Activated T-helper 1 cell treated with anti-CD3 and anti-CD28 coated beads, Interleukin-2, amount 50 U/mL, for 16 hours (primary cell): Measurements from ENCODE around the gene CISH.

Source experiments
- DNase-seq, 2 donors: peaks; one replicate each; pipeline ENCODE4 v3.0.0-alpha.2; 2020; ENCODE audit warnings: low read depth in 1 of 2, low spot score in 1 of 2

The CISH gene

GRCh38 chr3:50573566-50574443 is 37.8 kb downstream of the CISH start:
- peak in 1 of 2 donors; percentile 55 for DNase-seq

DNA sequence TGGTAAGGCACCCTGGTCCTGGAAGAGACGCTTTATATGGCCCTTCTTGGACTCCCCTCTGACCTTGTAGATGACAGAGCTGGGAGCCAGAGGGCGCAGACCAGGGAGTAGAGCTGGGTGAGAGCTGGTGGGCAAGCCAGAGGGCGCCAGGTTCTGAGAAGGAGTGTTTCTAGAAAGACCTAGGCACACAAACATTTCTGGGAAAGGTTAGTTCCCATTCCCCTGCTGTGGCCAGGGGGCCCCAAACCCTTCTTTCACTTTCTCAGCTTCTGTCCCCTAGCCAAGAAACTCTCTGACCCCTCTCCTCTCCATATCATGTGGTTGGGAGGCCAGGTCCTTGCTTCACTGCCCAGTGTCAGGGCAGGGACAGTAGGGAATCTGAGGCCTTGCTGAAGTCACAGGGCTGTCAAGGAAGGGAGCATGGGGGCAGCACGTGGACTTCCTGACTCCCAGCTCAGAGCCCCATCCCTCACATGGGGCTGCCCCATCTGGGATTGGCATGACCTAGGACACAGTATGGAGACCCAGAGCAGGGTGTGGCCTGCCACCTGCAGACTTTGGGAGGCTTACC is 38.7 kb downstream of the CISH start:
- DNase-seq = peak in 1 of 2 donors; percentile 30

- peak; percentile 63 to 72 for DNase-seq
Observed at GRCh38 chr3:50572158-50572557, 39.4 kb downstream of the CISH start.

DNA sequence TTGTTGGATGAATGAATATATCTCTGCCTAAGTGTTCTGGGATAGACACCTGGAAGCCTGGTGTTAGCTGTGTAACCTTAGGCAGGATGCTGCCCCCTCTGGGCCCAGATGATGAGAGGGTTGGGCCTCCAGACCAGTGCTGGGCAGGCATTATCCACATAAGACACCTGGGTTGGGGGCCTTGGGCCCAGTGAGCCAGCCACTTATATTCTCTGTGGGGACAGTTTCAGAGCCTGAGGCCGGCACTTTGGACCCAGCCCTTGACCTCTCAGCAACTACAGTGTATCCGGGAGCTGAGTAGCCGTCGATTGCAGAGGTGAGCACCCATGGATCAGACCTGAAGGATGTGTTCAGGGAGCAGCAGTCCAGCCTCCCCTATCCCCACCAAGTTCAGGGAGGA is 40.1 kb downstream of the CISH start:
- DNase-seq = no peak

GRCh38 chr3:50570508-50571279 is 40.9 kb downstream of the CISH start:
- DNase-seq = no peak

- peak; percentile 82 to 85 for DNase-seq
Observed at GRCh38 chr3:50568947-50569749, 42.4 kb downstream of the CISH start, which contains the start of gene HEMK1. Gene HEMK1, plus strand, starts transcription at chr3:50569522. Its CDS starts 1,583 bp downstream, at chr3:50571105.

DNA sequence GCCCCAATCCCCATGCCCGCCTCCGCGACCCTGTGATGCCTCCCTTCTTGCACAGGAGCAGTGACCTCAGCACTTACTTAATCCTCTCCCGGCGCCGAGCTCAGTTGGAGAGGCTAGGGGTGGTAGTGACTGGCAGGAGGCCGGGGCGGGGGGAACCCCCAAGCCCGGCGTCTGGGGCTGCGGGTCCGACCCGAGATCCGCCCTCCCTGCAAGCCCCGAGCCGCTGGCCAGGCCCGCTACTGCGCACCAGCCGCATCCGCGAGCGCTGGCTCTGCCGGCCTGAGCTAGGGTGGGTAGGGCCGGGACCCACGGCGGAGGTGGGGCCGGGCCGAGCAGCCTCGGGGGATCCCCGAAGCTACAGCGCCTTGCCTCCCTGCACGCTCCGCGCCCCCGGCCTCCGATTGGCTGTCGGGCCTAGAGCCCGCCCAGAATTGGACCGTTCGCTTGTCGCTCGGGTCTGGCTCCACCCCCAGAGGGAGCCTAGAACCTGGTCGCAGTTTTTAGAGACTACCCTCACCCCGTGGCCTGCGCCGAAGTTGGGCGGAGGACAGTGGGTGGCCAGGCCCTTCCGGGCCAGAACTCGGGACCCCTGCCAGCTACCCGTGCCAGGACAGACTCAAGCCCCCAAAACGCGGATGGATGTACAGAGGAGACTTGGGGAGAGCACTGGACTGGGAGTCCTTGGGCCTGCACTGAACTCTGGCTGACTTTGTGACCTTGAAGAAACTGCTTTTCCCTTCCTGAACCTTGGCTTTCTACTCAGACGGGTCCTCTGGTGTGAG is 44.0 kb downstream of the CISH start, which contains the start of gene C3orf18:
Gene C3orf18 (minus strand): TSS at position 362 of the 782 bp plus-strand sequence. CDS start 2,048 bp downstream, outside the sequence.
- DNase-seq = peak; percentile 86 to 89

DNA sequence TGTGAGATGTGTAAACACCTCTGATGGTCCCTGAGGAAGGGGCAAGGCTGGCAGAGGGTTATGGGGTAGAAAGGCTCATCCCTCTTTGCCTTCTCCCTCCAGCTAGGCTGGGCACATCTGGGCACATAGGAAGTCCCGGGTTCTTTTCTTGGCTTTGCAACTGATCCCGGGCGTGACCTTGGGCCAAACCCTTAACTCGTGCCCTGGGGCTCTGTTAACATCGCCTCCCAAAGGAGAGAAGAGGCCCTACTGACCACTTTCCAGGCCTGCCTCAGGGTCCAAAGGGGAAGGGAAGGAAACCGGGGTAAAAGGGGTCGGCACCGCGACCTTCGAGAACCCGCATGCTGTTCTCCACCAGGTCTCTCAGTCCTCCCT is 44.6 kb downstream of the CISH start:
- DNase-seq = no peak

- DNase-seq = no peak
Observed at GRCh38 chr3:50564321-50564720, 47.3 kb downstream of the CISH start.

- DNase-seq = no peak
Observed at GRCh38 chr3:50563867-50564266, 47.7 kb downstream of the CISH start.

DNA sequence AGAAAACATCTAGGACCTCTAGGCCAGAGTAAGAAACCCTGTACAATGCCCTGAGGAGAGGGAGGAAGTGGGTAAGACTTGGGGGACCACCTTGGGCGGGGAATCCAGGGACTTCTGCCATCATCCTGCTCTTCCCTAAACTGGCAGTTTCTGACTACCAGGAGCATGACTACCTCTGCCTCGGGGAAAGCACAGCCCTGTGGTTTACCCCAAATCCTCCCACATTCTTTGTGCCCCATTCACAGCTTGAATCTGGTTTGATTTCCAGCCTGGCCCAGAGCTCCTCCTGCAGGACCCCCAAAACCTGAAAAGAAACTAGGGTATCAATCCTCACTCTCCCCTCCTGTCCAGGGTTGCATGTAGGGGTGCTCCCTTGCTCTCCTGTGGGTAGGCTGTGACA is 48.7 kb downstream of the CISH start:
- no peak for DNase-seq

GRCh38 chr3:50559702-50560101 is 51.9 kb downstream of the CISH start:
- DNase-seq = no peak

DNA sequence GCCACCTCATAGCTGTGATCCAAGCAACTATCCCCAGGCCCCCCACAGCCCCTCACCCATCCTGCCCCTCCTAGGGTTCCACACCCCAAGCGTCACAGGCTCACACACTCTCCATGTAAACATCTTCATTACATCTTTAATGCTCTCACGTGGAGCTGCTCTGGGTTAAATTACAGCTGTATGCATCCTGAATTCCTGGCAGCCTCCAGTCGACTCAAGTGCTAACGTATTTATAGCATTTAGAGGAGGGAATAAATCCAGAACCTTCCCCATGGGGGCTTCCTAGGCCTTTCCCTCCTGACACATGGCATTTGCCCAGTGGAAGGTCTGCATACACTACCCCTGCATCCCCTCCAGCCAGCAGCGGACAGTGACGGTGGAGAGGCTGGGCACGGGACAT is 53.7 kb downstream of the CISH start:
- no peak for DNase-seq

DNA sequence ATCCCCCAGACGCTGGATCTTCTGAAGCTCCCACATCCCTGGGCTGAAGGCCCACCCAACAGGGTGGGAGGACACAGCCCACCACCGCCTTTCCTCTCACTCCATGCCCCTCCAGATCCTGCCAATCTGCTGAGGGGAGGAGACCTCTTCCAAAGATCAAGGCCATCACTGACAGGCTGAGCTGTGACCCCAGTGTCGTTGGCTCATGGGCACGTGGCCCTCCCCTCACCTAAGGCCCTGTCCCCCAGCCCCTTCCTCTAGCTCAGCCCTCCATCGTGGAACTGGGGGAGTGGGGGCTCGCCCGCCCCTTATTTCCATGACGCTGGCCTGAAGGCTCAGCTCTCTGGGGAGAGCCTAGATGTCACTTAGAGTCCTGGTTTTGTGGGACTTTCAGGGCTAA is 54.5 kb downstream of the CISH start:
- DNase-seq = no peak
